ENCODE results near the gene C3orf49.

The C3orf49 gene

GRCh38 chr3:63819151-63819398 is at the start of gene C3orf49:
C3orf49 (plus strand) TSS chr3:63819299; CDS start chr3:63819472, 173 bp downstream.
- DNase-seq: no peak

GRCh38 chr3:63774781-63775180 is 44.3 kb upstream of the C3orf49 start:
- DNase-seq: no peak

GRCh38 chr3:63779227-63779626 is 39.9 kb upstream of the C3orf49 start:
- no peak for DNase-seq

GRCh38 chr3:63791974-63792373 is 27.1 kb upstream of the C3orf49 start:
- DNase-seq: no peak

- DNase-seq: no peak
These were observed 23.7 kb upstream of the C3orf49 start for GRCh38 chr3:63795438-63795837.

- no peak for DNase-seq
These were observed 20.6 kb upstream of the C3orf49 start for GRCh38 chr3:63798544-63798943.

GRCh38 chr3:63798949-63799348 is 20.1 kb upstream of the C3orf49 start:
- no peak for DNase-seq

GRCh38 chr3:63800097-63800496 is 19.0 kb upstream of the C3orf49 start:
- no peak for DNase-seq

- no peak for DNase-seq
These were observed 15.2 kb upstream of the C3orf49 start for GRCh38 chr3:63803911-63804310.

- no peak for DNase-seq
These were observed 11.0 kb upstream of the C3orf49 start for GRCh38 chr3:63807961-63808565.

GRCh38 chr3:63808633-63809032 is 10.5 kb upstream of the C3orf49 start:
- DNase-seq: no peak

- no peak for DNase-seq
These were observed 9.5 kb upstream of the C3orf49 start for GRCh38 chr3:63809607-63810006.

- no peak for DNase-seq
These were observed 4.9 kb upstream of the C3orf49 start for GRCh38 chr3:63814237-63814636.

- DNase-seq: no peak
These were observed 1.9 kb upstream of the C3orf49 start for GRCh38 chr3:63817225-63817624.

GRCh38 chr3:63818282-63819150 is 583 bp upstream of the C3orf49 start:
- peak; percentile 9 to 44 (median 30) for DNase-seq

GRCh38 chr3:63824309-63824708 is 5.2 kb downstream of the C3orf49 start:
- no peak for DNase-seq

GRCh38 chr3:63830526-63830925 is 11.4 kb downstream of the C3orf49 start:
- DNase-seq: no peak

GRCh38 chr3:63832395-63832794 is 13.3 kb downstream of the C3orf49 start:
- no peak for DNase-seq

GRCh38 chr3:63841704-63842103 is 22.6 kb downstream of the C3orf49 start:
- DNase-seq: no peak

GRCh38 chr3:63842127-63842526 is 23.0 kb downstream of the C3orf49 start:
- DNase-seq: no peak

- DNase-seq: no peak
These were observed 26.1 kb downstream of the C3orf49 start for GRCh38 chr3:63845215-63845614.

- no peak for DNase-seq
These were observed 28.8 kb downstream of the C3orf49 start for GRCh38 chr3:63847718-63848450.

- no peak for DNase-seq
These were observed 30.1 kb downstream of the C3orf49 start for GRCh38 chr3:63849175-63849574.

GRCh38 chr3:63851287-63851686 is 32.2 kb downstream of the C3orf49 start:
- DNase-seq: no peak
